ENCODE results near the gene TEX2.
"Not testable (repeated sequence)": the region's sequence is repeated elsewhere in the genome, so short reads cannot be mapped to it uniquely, and the experiment has no call there.

TEX2 gene

DNA sequence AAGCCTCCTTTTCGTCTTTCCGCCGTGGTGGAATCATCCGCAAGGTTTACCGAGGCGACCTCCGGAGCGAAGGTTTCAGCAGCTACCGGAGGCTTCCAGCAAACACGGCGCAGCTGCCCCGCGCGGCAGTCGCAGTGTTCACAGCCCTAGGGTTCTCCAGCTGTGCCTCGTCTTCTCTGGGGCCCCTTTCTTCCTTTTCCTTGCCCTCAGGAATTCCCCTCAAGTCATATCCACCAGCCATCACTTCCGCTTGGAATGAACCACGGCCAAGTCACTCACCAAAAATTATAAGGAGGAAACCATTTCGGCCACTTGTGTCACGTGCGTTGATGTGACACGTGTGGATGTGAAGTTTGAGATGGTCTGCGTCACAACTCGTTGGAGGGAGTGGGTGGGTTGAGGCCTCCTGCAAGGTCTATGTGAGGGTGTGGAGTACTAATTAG lies 132.5 kb downstream of the TEX2 start:
- no peak for DNase-seq

DNA sequence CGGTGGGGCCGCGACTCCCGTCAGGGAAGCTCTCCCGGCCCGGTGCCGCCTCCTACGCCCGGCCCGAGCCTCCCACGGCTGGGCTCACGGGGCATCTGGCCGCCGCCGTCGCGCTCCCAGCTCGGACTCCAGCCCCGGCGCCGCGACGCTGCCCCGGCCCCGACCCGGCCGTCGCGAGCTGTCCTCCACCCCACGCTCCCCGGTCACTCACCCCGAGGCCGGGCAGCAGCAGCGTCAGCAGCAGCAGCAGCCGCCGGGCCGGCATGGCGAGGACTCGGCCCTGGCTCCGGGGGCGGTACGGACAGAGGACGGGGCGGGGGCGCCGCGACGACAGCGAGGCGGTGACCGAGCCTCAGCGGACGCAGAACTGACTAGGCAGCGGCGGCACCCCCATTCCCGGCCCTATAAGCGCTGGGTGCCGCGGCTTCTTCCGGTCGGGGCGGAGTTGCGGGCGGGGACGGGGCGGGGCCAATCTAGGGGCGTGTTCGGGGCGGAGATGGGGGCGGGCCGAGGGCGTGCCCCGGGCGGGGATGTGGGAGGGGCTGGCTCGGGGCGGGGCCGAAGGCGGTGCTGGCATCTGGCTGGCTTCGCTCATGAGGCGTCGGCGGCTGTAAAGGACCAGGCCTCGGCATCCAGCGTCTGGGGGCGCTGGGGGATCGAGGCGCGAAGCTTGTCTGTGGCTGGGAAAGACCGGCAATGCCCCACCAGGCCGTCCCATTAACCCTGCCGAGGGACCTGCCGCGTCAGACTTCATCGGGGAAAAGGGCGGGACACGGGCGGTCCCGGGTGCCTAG lies 133.1 kb downstream of the TEX2 start, which contains the start of gene ERN1:
ERN1 (minus strand) TSS at position 380 of the 794 bp plus-strand sequence; CDS start at position 265, 115 bp downstream.
- no peak for DNase-seq

DNA sequence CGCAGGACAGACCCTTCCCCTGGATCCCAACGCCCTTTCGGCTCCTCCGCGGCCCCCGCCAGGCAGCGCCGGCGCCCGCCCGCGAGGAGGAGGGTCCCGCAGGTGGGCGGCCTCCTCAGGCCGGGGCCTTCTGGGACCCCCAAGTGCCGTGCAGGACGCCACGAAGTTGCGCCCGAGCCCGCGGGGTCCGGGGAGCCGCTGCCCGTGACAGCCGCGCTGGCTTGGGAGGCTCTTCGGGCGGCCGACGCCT lies 133.6 kb downstream of the TEX2 start:
- no peak for DNase-seq

DNA sequence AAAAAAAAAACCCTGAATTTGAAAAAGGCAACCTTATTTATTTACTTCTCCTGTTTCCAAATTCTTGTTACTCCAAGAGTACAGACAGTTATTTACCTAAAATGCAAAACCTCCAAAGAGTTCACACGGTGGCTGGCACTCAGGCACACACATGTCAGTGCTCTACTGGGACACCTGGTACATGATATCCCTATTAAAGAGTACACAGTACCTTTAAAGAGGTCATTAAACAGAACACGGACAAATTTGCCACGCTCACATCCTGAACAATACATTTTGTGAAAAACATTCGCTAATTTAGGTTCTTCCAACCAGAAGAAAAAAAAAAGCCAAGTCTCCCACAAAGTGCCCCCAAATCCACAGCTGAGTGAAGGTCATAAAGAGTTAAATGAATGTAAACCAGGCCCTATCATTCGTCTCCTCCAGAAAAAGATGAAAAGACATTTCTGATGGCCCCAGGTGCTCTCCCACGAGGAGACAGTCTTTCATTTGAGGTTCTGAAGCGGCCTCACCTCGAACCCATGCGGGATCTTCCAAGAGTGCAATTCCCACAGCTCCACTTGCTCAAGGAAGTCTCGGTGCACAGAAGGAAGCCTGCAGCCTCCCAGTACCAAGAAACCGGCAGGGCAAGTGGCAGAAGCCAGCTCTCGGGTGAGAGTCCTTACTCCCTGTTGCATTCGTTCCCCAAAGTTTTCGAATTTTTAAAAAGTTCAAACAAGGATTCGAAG lies 134.1 kb downstream of the TEX2 start:
- no peak for DNase-seq

DNA sequence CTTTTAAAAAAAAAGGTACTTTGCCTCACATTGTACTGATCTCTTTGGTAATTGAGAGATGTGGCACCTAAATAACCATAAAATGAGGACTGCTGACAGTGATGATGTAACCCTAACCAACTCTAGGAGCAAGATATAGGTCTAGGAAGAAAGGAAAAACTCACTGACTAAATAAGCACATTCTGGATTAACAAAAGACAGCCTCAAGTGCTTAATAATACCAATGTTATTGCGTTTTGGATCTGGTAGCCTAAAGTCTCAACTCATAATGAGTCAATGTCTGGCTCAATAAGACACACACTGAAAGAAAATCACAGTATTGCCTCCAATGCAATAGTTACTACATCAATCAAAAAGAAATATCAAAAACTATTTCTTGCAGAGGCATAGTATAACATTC lies 136.1 kb downstream of the TEX2 start:
- no peak for DNase-seq

DNA sequence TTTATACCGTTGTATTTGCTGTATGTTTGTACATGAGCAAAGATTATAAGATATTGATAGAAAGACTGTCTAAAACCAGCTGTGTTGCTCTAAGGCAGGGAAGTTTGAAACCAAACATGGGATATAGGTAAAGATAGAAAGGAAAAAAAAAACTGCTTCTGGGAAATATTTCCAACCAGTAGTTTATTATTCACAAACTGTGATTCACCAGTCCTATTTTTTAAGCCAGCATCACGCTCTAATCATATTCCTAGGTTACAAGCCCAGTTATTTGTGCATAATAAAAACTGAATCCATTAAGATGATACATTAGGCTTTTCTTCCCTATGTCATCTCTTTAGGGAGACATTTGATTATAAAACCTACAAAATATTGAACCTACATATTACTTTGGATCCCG lies 137.1 kb downstream of the TEX2 start:
- DNase-seq = no peak

DNA sequence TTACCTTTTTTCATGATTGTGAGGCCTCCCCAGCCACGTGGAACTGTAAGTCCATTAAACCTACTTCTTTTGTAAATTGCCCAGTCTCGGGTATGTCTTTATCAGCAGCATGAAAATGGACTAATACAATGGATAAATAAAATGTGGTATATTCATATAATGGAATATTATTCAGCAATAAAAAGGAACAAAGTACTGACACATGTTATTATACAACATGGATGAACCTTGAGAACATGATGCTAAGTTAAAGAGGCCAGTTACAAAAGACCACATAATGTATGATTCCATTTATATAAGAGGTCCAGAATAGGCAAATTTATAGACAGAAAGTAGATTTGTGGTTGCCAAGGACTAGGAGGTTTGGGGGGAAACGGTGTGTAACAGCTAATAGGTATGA lies 138.5 kb downstream of the TEX2 start:
- DNase-seq = no peak

DNA sequence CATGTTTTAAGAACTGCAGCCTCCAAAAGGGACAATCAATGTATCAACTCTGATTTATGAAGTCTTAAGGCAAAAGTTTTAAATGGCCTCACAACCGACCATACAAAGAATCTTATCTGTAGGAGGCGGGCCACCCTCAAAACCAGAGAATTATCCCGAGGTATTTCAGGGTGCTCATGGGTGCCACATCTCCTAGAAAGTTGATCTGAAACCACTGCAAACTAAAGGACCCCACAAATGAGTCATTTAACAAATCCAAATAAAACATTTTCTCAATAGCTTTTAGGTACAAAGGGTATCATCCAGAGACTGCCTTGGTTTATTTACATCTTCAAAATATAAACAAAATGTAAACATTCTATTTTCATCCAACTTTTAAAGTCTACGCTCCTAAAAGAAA lies 139.9 kb downstream of the TEX2 start:
- DNase-seq = no peak

DNA sequence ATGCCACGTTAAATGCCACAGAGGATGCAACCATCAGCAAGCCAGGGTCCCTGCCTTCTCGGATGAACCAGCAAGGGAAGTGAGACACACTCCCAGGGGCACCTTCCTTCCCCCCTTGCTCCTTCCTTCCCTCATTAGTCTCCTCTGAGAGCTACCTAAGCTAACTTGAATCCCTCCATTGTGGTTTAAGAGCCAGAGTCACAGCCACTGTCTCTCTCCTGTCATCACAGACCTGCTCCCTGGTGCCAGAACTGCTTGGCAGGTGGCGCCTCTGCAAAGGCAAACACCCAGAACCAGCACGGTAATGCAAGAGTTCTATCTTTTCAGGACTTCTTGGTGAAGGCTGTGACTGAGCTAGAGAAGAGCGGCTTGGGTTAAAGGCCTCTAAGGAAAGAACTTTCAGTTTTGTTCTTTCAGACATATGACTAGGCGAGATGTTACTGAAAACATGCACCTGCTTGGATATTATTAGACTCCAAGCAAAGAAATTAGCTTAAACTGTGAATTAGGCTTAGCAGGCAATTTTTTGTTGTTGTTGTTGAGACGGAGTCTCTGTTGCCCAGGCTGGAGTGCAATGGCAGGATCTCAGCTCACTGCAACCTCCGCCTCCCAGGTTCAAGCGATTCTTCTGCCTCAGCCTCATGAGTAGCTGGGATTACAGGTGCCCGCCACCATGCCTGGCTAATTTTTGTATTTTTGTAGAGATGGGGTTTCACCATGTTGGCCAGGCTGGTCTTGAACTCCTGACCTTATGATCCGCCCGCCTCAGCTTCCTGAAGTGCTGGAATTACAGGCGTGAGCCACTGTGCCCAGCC lies 141.9 kb downstream of the TEX2 start:
- not testable (repeated sequence) for DNase-seq

DNA sequence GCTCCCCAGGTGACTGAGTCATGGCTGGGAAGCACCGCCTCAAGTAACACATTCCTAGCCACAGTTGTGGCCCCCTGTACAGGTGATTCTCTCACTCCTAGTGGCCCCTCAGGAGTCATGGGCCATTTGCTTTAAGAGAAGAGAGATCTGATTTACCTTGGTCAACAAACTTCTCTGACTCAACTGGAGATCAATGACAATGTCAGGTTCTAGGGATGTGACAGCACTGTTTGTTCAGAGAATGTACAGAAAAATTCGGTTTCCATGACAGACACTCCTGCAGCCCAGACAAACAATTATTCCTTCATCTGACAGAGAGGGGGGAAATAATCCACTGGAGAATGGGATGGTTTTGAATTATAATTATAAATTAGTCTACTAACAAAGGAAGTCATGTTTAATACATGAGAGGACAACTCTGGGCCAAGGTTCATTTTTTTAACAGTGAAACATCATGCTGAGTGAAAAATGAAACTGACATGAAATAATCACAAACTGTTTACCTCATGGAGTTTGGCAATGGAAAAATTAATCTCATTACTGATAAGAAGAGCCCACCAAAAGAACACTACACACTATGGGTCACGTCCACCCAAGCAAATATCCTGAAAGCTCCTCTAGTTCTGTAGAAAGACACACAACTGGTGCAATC lies 142.8 kb downstream of the TEX2 start:
- DNase-seq = no peak

DNA sequence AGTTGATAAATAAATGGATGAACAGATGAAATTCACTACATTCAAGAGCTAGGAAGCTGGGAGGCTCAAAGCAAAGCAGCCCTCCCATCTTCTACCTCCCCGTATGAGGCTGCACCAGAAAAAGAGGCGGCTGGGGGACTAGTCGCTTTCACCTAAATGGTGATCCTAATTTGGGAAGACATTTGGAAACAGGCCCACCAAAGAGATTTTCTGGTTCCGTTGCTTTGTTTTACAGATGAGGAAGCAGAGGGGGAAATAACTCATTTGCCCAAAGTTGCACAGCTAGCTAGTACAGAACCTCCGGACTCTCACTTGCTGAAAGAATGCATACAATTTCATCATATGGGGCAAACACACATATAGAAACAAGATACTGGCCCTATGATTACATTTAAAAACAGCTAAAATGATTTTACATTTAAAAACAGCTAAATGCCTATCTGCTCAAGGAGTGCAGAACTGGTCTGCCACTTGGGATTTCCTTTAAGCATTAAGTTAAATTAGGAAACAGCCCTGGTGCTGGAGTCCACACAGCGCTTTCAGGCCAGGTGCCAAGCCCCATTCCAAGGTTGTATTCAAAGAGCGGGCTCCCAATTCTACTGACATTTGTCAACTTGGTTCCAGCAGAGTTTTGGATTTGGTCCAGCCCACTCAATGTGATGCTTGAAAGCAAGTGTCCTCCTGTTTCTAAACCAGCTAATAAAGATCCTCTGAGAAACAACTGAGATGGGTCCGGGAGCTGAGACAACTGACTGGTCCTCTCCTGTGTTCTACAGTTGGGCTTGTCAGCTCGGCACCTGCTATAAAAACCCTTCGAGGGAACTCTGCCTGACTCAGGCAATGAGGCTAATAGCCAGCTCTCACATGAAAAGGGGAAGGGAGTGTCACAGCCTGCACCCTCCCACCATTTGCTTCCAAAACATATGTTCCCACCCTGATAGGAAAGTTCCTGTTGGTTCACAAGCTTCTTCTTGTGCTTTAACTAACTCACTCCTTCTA lies 144.8 kb downstream of the TEX2 start:
- DNase-seq = no peak

DNA sequence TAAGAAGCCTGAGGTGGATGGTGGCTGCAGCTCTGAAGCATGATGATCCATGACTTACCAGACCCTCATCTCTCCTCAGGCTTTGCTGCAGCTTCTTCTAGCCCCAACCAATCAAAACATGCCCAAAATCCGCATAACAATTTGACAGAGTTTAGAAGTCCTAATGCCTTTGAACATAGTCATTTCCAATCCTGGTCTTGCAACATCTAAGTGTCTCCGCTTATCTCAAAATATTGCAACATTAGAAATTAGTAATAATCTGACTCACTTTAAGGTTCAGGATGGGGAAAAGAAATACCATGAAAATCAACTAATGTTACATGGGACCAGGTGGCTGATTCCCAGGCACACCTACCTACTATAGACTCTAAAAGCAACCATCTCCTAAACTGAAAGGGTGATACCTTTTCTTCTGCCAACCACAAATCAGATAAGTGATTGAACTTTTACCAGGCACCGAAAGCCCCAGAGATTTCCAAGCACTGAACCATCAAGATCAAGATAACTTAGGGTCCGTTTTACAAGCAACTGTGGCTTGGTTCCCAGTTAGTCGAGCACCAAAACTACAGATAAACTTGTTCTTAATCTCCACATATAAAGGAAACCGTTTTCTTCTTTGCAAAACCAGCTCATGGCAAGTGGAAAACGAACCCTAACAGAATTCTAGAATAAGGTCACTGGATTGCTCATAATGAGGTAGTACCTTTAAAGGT lies 147.1 kb downstream of the TEX2 start:
- DNase-seq = no peak

DNA sequence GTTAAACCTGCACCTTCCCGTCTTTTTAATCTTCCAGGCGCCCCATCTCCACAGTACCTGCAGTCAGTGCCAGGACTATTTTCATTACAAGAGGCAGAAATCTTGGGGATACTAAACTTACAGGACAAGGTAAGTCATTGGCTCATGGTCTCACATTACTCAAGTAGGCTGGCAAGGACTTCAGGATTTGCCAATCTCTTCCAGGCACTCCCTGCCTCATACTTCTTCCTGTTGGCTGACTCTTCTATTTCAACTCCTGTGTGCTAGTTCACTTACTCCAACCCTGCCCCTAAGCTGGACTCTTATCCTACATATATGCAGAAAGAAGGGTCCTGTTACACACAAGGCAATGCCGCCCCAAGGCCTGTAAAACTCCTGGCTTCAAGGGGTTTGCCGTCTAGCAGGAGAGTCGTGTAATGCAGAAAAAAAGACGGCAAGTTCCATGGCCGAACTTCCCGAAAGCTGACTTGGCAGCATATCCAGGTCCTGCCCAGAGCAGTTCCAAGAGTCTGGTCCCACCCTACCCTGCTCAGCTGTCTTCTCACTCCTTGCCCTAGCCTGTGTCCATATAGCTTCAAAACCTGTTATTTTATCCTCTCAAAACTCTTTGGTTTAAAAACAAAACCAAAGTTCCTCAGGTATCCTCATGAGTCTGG lies 147.9 kb downstream of the TEX2 start:
- no peak for DNase-seq

DNA sequence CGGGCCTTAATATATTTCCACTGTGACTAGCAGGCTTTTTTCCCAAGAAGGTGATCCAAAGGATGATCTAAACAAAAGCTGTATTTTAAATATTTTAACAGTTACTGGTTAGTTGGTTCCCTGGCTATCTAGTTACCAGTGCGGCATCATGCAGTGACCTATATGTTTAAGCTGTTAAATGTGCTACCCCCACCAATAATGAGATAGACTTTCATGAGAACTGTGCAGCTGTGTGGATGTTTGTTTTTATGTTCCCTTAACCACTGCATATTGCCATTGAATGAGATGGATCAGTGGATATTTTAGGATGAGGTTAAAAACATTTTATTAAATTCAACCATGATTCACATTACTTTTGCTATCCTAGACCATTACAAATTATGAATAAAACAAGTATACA lies 150.1 kb downstream of the TEX2 start:
- DNase-seq = no peak

DNA sequence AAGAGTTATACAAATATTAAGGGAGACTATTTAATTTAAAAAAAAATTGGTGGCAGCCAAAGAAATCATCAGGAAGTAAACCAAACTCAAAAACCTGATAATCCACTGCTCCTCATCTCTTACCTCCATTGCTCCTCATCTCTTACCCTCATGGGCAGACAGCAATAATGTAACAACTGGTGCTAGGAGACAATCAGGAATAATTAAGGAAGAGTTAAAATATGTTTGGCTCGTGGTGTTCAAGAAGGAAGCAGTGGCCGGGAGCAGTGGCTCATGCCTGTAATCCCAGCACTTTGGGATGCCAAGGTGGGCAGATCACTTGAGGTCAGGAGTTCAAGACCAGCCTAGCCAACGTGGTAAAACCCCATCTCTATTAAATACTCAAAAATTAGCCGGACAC lies 151.2 kb downstream of the TEX2 start:
- no peak for DNase-seq

DNA sequence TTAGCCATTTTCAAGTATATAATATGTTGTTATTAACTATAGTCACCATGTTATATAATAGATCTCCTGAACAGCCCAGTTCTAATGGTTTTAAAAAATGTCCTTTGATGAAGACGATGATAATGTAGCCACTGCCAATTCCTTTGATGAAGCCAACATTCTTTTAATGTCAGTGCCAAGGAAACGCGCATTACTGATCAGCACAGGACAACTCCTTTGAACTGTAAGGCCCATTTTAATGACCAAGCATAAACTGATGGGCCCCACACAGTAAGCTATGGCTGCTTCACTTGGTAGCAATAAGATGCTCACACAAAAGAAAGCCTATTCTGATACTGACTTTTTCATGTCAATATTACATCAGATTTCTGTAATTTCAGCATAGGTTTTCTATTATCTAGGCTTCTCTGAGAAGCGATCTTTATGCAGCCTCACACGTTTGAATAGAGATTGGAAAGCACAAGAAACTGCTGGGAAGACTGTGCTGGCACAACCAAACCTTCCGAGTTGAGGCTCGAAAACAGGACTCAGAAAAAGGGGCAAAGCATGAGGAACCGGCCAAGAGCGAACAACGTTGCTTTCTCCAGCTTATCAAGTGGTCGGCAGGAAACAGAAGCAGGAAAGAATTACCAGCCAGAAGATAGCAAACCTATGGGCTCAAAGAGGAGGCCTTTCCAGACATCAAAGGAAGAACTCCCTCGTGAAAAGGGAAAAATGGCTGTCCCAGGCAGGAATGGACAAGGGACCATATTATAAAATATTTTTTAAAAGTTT lies 152.5 kb downstream of the TEX2 start:
- no peak for DNase-seq

DNA sequence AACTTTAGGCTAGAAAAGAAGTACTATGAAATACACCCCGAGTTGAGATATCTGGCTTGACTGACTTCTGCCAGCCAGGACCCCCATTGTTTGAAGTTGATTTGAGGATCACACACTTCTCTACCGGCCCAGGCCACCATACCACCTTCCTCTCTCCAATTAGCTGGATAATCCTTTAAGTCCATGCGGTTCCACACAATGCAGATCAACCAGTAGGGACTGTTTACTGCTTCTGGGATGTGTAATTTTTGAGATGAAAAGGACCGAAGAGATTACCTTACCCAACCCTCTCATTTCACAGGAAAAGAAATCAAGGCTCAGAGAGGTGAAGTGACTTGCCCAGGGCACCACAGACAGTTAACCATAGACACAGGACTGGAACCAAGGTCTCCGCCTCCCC lies 153.7 kb downstream of the TEX2 start:
- DNase-seq = no peak

DNA sequence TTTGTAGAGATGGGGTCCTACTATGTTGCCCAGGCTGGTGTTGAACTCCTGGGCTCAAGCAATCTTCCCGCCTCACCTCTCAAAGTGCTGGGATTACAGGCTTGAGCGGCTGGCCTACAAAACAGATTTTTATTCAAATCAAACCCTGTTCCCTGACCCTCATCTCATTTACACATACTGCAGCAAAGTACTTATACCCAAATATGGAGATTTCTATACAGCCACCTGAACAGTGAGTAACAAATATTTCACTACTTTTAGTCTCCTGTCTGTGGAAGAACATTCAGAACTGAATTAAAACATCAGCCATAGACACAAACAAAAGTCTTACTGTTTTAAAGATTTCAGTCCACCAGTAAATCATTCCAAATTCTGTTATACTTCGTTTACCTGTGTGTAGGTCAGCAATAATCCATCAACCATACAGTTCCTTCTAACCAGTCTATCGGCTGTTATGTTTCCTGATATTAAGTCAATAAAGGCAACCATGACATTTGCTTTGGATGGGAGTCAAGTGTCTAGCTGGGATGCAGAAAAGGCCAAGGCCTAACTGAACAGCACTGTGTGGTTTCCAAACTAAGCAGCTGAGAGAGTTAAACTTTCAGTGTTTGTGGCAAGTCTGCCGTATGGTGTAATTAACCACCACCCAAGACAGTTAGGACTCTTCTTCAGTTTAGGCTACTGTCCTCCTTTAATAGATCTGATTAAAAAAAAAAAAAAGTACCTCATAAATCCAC lies 155.4 kb downstream of the TEX2 start:
- peak; percentile 37 for DNase-seq

DNA sequence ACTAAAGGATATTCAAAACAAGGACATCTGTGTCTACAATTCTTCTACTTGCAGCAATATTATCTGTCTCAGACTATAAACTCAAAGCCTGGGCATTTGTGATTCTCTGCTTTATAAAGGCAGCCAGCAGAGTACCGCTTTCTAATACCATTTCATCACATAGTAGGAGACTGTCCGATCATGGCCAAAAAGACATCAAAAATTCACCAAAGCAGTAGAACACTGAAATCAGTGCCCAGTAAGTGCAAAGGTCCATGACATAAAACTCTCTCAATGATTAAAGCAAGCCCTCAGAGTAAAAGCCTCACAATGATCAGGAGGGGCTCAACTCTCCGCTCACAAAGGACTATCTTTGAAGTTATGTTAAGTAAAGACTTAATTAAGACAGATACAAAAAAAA lies 156.1 kb downstream of the TEX2 start:
- DNase-seq = no peak
